Keratinocyte (primary cell): ENCODE results near the gene MNAT1.

Experiments
- EZH2 ChIP-seq: IDR thresholded peaks from one replicate; pipeline ENCODE4 v1.6.1; 2012; ENCODE audit warnings: inconsistent platforms, mild to moderate bottlenecking, low read length, moderate library complexity
- TF ChIP-seq, protein P1 (sequence below), 3 experiments: IDR thresholded peaks in 1 of 3; conservative IDR thresholded peaks in 1 of 3; optimal IDR thresholded peaks in 1 of 3; 2 replicates in 2 of 3; 3 replicates in 1 of 3; pipeline versions ENCODE3 to v1.5.1; 2011; ENCODE audit warnings: low read length in 3 of 3, mild to moderate bottlenecking in 3 of 3, moderate library complexity in 2 of 3, control low read depth in 1 of 3, inconsistent platforms in 1 of 3; ENCODE audit not compliant: insufficient read depth in 2 of 3; ENCODE audit errors: extremely low read depth in 1 of 3

DNA sequence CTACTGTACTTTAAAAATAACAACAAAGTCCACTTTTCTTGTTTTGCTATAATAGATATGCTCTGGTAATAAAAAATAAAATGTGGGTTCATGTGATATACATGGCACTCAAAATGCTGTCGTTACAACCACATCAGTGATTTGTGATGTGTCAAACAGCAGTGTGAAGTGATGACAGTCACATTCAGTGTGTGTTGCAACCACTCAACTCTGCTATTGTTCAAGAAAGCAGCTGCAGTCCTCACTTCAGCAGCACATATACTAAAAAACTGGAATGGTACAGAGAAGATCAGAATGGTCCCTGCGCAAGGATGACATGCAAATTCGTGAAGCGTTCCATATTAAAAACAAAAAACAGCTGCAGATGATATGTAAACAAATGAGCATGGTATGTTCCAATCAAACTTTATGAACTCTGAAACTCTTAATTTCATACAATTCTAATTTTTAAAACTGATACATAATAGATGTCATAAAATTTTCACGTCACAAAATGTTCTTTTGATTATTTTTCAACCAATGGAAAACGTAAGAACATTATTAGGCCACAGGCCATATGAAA lies 239.6 kb downstream of the MNAT1 start:
- TF ChIP-seq, protein P1, sequence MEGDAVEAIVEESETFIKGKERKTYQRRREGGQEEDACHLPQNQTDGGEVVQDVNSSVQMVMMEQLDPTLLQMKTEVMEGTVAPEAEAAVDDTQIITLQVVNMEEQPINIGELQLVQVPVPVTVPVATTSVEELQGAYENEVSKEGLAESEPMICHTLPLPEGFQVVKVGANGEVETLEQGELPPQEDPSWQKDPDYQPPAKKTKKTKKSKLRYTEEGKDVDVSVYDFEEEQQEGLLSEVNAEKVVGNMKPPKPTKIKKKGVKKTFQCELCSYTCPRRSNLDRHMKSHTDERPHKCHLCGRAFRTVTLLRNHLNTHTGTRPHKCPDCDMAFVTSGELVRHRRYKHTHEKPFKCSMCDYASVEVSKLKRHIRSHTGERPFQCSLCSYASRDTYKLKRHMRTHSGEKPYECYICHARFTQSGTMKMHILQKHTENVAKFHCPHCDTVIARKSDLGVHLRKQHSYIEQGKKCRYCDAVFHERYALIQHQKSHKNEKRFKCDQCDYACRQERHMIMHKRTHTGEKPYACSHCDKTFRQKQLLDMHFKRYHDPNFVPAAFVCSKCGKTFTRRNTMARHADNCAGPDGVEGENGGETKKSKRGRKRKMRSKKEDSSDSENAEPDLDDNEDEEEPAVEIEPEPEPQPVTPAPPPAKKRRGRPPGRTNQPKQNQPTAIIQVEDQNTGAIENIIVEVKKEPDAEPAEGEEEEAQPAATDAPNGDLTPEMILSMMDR (optimal IDR thresholded peaks at IDR 0.05 in 1 of 3, IDR thresholded peaks at IDR 0.05 in 1 of 3, conservative IDR thresholded peaks at IDR 0.05 in 1 of 3; ENCODE audit: extremely low read depth in 1 of 3, insufficient read depth in 2 of 3, low read length in 3 of 3), result no peak
- TF ChIP-seq EZH2, result no peak
